Choroid plexus epithelial cell (primary cell): ENCODE measurements around the gene ANKRD39.

Experiments used
- DNase-seq: peaks from one replicate; pipeline ENCODE4 v3.0.0-alpha.2; 2010; ENCODE audit warnings: low read depth
- H3K4me3 ChIP-seq: 2 replicates; pipeline ENCODE4 v1.5.1; 2011; ENCODE audit warnings: low read depth, mild to moderate bottlenecking, control low read depth, low read length, moderate library complexity
- CTCF ChIP-seq: conservative IDR thresholded peaks from 2 replicates; pipeline ENCODE4 v1.5.1; 2011; ENCODE audit warnings: low read depth, mild to moderate bottlenecking, control low read depth, inconsistent platforms, low read length, moderate library complexity

The ANKRD39 gene

DNA sequence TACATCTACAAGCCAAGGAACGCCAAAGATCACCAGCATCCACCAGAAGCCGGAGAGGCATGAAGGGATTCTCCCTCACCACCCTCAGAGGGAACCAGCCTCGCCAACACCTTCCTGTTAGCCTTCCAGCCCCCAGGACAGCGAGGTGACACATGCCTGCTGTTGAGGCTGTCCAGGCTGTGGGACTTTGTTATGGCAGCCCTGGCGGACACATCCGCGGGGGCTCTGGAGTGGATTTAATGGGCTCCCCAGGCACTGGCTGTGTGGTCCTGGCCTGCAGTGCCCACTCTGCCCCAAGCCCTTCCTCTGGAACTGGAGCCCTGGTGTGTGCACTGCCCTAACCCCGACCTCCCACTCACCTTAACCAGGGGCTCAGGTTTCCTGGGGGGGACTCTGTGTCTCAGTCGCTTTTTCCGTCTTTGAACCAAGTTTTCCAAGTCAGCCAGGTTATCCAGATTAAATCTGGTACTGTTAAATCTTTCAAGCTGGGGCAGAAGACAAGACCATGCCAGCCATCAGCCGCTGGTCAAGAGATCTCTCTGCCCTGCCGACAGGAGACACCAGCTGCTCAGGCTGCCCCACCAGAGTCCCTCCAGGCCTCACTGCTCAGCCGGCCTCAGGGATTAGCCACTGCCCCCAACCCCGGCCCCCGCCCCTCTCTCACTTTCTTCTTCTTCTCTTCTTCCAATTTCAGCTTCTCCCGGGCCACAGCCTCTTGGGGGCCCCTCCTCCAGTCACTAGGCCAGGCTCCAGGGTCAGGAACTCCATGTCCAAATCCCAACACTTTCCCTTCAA, 15.9 kb downstream of the ANKRD39 start:
- DNase-seq, result no peak
- no peak overlapping the region for H3K4me3 ChIP-seq
- no peak for TF ChIP-seq CTCF

DNA sequence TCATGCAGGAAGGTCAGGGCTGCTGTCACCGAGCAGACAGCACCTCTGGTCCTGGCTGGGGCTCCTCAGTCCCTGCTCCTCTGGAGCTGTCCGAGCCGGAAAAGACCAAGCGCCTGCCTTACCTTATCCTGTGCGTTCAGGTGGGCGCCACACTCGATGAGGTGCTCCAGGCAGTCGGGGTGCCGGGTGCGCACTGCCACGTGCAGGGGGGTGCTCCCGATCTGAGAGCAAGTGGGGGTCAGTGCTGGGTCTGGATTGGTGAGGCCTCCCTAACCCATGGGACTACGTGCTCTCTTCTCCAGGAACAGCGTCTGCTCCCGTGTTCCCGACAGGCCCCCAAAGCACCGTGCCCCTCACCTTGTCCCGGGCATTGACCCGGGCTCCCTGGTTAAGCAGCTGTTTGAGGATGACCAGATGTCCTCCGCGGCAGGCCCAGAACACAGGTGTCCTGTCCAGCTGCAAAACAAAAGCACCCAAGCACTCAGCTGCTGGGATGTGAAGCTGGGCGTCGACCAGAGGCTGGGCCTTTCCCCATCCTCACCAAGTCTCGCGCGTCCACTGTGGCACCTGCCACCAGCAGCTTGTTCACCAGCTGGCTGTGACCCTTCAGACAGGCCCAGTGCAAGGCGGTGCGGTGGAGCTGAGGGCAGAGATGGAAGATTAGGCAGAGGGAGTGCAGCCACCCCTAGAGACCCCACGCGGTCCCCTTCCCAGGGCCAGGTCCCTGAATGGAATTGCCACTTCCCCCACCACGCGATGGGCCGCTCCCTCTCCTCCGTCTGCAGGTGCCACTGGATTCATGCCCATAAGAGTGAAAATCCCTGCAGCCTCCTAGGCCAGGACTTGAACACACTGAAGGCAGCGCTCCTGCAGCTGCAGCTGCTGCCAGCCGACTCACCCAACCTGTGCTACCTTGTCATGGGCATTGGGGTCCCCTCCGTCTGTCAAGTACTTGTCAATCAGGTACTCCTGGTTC, 17.7 kb downstream of the ANKRD39 start:
- DNase-seq, result no peak
- no peak overlapping the region for H3K4me3 ChIP-seq
- TF ChIP-seq CTCF, result no peak

- no peak for TF ChIP-seq CTCF
- DNase-seq, result no peak
- no peak overlapping the region for H3K4me3 ChIP-seq
Measured at GRCh38 chr2:96839293-96839874, 18.4 kb downstream of the ANKRD39 start.

DNA sequence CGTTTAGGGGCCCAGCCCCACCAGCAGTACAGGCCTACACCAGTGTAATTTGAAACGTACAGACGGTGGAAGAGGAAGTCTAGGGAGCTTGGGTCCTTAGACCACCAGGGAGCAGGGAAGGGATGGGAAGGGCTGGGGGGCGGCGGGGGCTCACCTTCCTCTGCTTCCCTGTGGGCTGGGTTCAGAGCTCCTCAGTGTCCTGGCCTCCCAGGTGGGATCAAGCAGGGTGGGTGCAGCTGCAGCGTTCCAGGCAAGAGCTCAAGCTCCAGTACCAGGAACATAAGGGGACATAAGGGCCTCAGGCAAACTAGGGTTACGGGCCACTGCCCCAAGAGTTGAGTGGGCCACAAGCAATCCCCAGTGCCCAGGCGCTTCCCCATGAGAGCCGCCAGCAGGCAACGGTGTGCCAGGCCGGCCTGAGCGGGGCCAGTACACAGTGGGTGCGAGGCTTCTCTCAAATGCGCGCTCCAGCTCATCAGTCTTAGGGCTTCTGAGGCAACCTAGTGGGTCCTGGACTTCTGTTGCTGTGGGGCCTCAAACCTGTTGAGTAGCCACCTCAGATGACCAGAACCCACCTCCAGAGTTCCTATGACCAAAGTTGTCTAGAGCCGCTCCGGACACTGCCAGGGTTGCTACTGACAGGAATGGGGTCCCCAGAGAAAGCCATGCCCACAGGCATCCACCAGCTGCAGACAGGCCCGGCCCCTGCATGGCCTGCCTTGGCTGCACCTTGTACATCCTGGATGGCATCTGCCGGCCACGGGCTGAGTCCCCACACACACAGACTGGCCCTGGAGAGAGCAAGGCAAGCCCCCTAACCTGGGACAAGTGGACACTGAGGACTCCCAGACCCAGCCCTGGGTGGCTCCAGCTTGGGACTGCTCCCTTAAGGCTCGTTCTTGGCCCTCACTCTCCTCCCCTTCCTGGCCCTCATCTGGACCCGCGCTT, 19.2 kb downstream of the ANKRD39 start:
- no peak for TF ChIP-seq CTCF
- H3K4me3 ChIP-seq, result no peak overlapping the region
- no peak for DNase-seq

- TF ChIP-seq CTCF, result no peak
- DNase-seq, result no peak
- H3K4me3 ChIP-seq, result no peak overlapping the region
Measured at GRCh38 chr2:96837575-96837974, 20.2 kb downstream of the ANKRD39 start.

GRCh38 chr2:96835830-96836229, 22.0 kb downstream of the ANKRD39 start:
- TF ChIP-seq CTCF, result no peak
- no peak overlapping the region for H3K4me3 ChIP-seq
- DNase-seq, result no peak
